ENCODE results near the gene CELF5. TPM values are rescaled to one million over a fixed set of nuclear protein-coding genes. Genes with fewer than 3 reads are reported as not detected.

Gene CELF5
- total and polyA plus RNA-seq, 2 experiments from 2014 or later, result 5.6 to 10.6 TPM

GRCh38 chr19:3343619-3344502, 119.4 kb downstream of the CELF5 start (continued):
- TF ChIP-seq ZNF462 (CRISPR knock-in tag; IDR thresholded peaks at IDR 0.05) (no peak), EZH2 (IDR thresholded peaks at IDR 0.05; ENCODE audit: low read depth, unreplicated experiment) (no peak), ZNF114 (CRISPR knock-in tag; IDR thresholded peaks at IDR 0.05) (no peak)

- no peak overlapping the region for H2AFZ ChIP-seq
- H3K4me2 ChIP-seq, result no peak overlapping the region
- H3K9me2 ChIP-seq (ENCODE audit: insufficient read depth), result no peaks in the 10 kb centered on the region
- Mint-ChIP-seq H3K27me3 (ENCODE audit: insufficient read depth, low read depth, poor library complexity) (peaks cover 18% of the 10 kb centered on the region), H3K27ac (no peak overlapping the region), H3K4me3 (no peak overlapping the region), H3K9me3 (no peaks in the 10 kb centered on the region), H3K4me1 (no peaks in the 10 kb centered on the region), H3K36me3 (ENCODE audit: low read depth) (no peaks in the 10 kb centered on the region)
- ATAC-seq, result no peak
- H3K4me1 ChIP-seq (ENCODE audit: insufficient read depth), result no peaks in the 10 kb centered on the region
- H3F3A ChIP-seq (replicated peaks; ENCODE audit: low read depth), result no peaks in the 10 kb centered on the region
- no peak overlapping the region for H3K4me3 ChIP-seq
- H3K36me3 ChIP-seq (ENCODE audit: insufficient read depth), result no peaks in the 10 kb centered on the region
- H4K20me1 ChIP-seq (replicated peaks; ENCODE audit: insufficient read depth), result no peaks in the 10 kb centered on the region
- no peak overlapping the region for H3K27ac ChIP-seq (ENCODE audit: low read depth)
- H3K27me3 ChIP-seq (ENCODE audit: insufficient read depth), result no peaks in the 10 kb centered on the region
- no peak for DNase-seq (ENCODE audit: low spot score)
- H3K79me2 ChIP-seq (replicated peaks; ENCODE audit: insufficient read depth), result no peaks in the 10 kb centered on the region
- no peak for TF ChIP-seq ZNF114 (CRISPR knock-in tag; IDR thresholded peaks at IDR 0.05)
- no peak for TF ChIP-seq STAT1 (IDR thresholded peaks at IDR 0.05; ENCODE audit: unreplicated experiment)
- no peak for TF ChIP-seq CTCF (conservative IDR thresholded peaks at IDR 0.05; ENCODE audit: low read depth in 2 of 2)
- TF ChIP-seq EZH2 (IDR thresholded peaks at IDR 0.05; ENCODE audit: low read depth, unreplicated experiment), result no peak
- no peak for TF ChIP-seq POLR2AphosphoS5 (IDR thresholded peaks at IDR 0.05; ENCODE audit: low read depth)
Measured at GRCh38 chr19:3344608-3345598, 120.4 kb downstream of the CELF5 start.

All from GM23338 (cell line).